Suprapubic skin (tissue), 3 donors: ENCODE data around the gene OR11G2.

Experiments used
- EP300 ChIP-seq: sonication (generic); formaldehyde crosslinking; IDR thresholded peaks from one replicate; pipeline ENCODE4 v1.6.1; 2017; ENCODE audit warnings: antibody characterized with exemption
- TF ChIP-seq, protein P1 (sequence below), 2 donors: fragments of 200-600 bp in 1 of 2; fragments of 450-650 bp in 1 of 2; sonication (generic) in 1 of 2; IDR thresholded peaks; one replicate each; pipeline ENCODE4 v1.5.1; 2016 to 2019; ENCODE audit warnings: antibody characterized with exemption in 2 of 2, mild to moderate bottlenecking in 1 of 2, moderate library complexity in 1 of 2

DNA sequence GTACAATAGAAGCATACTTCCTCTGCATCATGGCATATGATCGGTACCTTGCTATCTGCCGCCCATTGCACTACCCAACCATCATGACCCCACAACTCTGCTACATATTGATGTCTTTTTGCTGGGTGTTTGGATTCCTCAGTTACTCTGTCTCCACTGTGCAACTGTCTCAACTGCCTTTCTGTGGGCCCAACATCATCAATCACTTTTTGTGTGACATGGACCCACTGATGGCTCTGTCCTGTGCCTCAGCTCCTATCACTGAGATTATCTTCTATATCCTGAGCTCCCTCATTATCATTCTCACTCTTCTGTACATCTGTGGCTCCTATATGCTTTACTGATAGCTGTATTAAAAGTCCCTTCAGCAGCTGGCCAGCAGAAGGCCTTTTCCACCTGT is 18.9 kb downstream of the OR11G2 start:
- TF ChIP-seq, protein P1, sequence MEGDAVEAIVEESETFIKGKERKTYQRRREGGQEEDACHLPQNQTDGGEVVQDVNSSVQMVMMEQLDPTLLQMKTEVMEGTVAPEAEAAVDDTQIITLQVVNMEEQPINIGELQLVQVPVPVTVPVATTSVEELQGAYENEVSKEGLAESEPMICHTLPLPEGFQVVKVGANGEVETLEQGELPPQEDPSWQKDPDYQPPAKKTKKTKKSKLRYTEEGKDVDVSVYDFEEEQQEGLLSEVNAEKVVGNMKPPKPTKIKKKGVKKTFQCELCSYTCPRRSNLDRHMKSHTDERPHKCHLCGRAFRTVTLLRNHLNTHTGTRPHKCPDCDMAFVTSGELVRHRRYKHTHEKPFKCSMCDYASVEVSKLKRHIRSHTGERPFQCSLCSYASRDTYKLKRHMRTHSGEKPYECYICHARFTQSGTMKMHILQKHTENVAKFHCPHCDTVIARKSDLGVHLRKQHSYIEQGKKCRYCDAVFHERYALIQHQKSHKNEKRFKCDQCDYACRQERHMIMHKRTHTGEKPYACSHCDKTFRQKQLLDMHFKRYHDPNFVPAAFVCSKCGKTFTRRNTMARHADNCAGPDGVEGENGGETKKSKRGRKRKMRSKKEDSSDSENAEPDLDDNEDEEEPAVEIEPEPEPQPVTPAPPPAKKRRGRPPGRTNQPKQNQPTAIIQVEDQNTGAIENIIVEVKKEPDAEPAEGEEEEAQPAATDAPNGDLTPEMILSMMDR (IDR thresholded peaks at IDR 0.05) = no peak
- TF ChIP-seq EP300 = no peak
